ENCODE measurements around the gene ANKIB1.

ANKIB1 gene

GRCh38 chr7:92343714-92344113 lies 97.9 kb downstream of the ANKIB1 start:
- no peaks in the 10 kb centered on the region for H3K9me2 ChIP-seq (replicated peaks; ENCODE audit: low read depth, low read length)
- H3K79me2 ChIP-seq (ENCODE audit: insufficient read depth, low read length): no peaks in the 10 kb centered on the region
- H3K36me3 ChIP-seq (ENCODE audit: insufficient read depth, low read length): peaks cover 48% of the 10 kb centered on the region; the same call in 1 of the 2 replicates
- H2AFZ ChIP-seq (ENCODE audit: low read length): no peak overlapping the region
- no peak overlapping the region for H3K4me3 ChIP-seq (ENCODE audit: low read length, poor library complexity, severe bottlenecking)
- no peak overlapping the region for H3K4me2 ChIP-seq (ENCODE audit: low read depth, low read length, poor library complexity, severe bottlenecking)
- H4K20me1 ChIP-seq (ENCODE audit: insufficient read depth, low read length, poor library complexity, severe bottlenecking): no peaks in the 10 kb centered on the region
- H3K9me3 ChIP-seq (ENCODE audit: insufficient read depth, low read depth, low read length): no peaks in the 10 kb centered on the region
- no peak overlapping the region for H3K9ac ChIP-seq (ENCODE audit: low read depth, low read length, poor library complexity, severe bottlenecking)
- H3K4me1 ChIP-seq (ENCODE audit: insufficient read depth, low read length, poor library complexity, severe bottlenecking): no peaks in the 10 kb centered on the region
- no peaks in the 10 kb centered on the region for H3F3A ChIP-seq (ENCODE audit: low read depth)
- H3K27me3 ChIP-seq (ENCODE audit: insufficient read depth, low read length, poor library complexity, severe bottlenecking): no peaks in the 10 kb centered on the region
- TF ChIP-seq, protein P1, sequence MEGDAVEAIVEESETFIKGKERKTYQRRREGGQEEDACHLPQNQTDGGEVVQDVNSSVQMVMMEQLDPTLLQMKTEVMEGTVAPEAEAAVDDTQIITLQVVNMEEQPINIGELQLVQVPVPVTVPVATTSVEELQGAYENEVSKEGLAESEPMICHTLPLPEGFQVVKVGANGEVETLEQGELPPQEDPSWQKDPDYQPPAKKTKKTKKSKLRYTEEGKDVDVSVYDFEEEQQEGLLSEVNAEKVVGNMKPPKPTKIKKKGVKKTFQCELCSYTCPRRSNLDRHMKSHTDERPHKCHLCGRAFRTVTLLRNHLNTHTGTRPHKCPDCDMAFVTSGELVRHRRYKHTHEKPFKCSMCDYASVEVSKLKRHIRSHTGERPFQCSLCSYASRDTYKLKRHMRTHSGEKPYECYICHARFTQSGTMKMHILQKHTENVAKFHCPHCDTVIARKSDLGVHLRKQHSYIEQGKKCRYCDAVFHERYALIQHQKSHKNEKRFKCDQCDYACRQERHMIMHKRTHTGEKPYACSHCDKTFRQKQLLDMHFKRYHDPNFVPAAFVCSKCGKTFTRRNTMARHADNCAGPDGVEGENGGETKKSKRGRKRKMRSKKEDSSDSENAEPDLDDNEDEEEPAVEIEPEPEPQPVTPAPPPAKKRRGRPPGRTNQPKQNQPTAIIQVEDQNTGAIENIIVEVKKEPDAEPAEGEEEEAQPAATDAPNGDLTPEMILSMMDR (conservative IDR thresholded peaks at IDR 0.05; ENCODE audit: low read length): no peak
- no peak for TF ChIP-seq EZH2phosphoT487 (IDR thresholded peaks at IDR 0.05; ENCODE audit: borderline replicate concordance)

- no peak overlapping the region for H3K4me3 ChIP-seq (ENCODE audit: low read length, poor library complexity, severe bottlenecking)
- no peaks in the 10 kb centered on the region for H3K4me1 ChIP-seq (ENCODE audit: insufficient read depth, low read length, poor library complexity, severe bottlenecking)
- TF ChIP-seq, protein P1 (conservative IDR thresholded peaks at IDR 0.05; ENCODE audit: low read length): no peak
- no peak for TF ChIP-seq EZH2phosphoT487 (IDR thresholded peaks at IDR 0.05; ENCODE audit: borderline replicate concordance)
- H3K9ac ChIP-seq (ENCODE audit: low read depth, low read length, poor library complexity, severe bottlenecking): no peak overlapping the region
- H3K79me2 ChIP-seq (ENCODE audit: insufficient read depth, low read length): no peaks in the 10 kb centered on the region
- H2AFZ ChIP-seq (ENCODE audit: low read length): no peak overlapping the region
- no peak overlapping the region for H3K4me2 ChIP-seq (ENCODE audit: low read depth, low read length, poor library complexity, severe bottlenecking)
- H3K36me3 ChIP-seq (ENCODE audit: insufficient read depth, low read length): peaks cover 40% of the 10 kb centered on the region; the same call in 1 of the 2 replicates
- H3K9me2 ChIP-seq (replicated peaks; ENCODE audit: low read depth, low read length): no peaks in the 10 kb centered on the region
- H3K27me3 ChIP-seq (ENCODE audit: insufficient read depth, low read length, poor library complexity, severe bottlenecking): no peaks in the 10 kb centered on the region
- H3F3A ChIP-seq (ENCODE audit: low read depth): no peaks in the 10 kb centered on the region
- no peaks in the 10 kb centered on the region for H4K20me1 ChIP-seq (ENCODE audit: insufficient read depth, low read length, poor library complexity, severe bottlenecking)
- no peaks in the 10 kb centered on the region for H3K9me3 ChIP-seq (ENCODE audit: insufficient read depth, low read depth, low read length)
Observed at GRCh38 chr7:92352009-92352408, 106.2 kb downstream of the ANKIB1 start.

GRCh38 chr7:92354214-92354613 lies 108.4 kb downstream of the ANKIB1 start:
- Histone ChIP-seq H3K4me1 (ENCODE audit: insufficient read depth, low read length, poor library complexity, severe bottlenecking) (no peaks in the 10 kb centered on the region), H3F3A (ENCODE audit: low read depth) (no peaks in the 10 kb centered on the region), H2AFZ (ENCODE audit: low read length) (no peak overlapping the region), H3K9me3 (ENCODE audit: insufficient read depth, low read depth, low read length) (no peaks in the 10 kb centered on the region), H3K4me2 (ENCODE audit: low read depth, low read length, poor library complexity, severe bottlenecking) (no peak overlapping the region), H3K79me2 (ENCODE audit: insufficient read depth, low read length) (no peaks in the 10 kb centered on the region), H3K27me3 (ENCODE audit: insufficient read depth, low read length, poor library complexity, severe bottlenecking) (no peaks in the 10 kb centered on the region), H3K4me3 (ENCODE audit: low read length, poor library complexity, severe bottlenecking) (no peak overlapping the region), H3K36me3 (ENCODE audit: insufficient read depth, low read length) (peaks cover 23% of the 10 kb centered on the region; the same call in 1 of the 2 replicates), H3K9ac (ENCODE audit: low read depth, low read length, poor library complexity, severe bottlenecking) (no peak overlapping the region), H4K20me1 (ENCODE audit: insufficient read depth, low read length, poor library complexity, severe bottlenecking) (no peaks in the 10 kb centered on the region), H3K9me2 (replicated peaks; ENCODE audit: low read depth, low read length) (no peaks in the 10 kb centered on the region)
- TF ChIP-seq, protein P1 (conservative IDR thresholded peaks at IDR 0.05; ENCODE audit: low read length): no peak
- no peak for TF ChIP-seq EZH2phosphoT487 (IDR thresholded peaks at IDR 0.05; ENCODE audit: borderline replicate concordance)

All from Loucy (cell line).